Activated CD4-positive, alpha-beta T cell treated with anti-CD3 and anti-CD28 coated beads, Interleukin-2, amount 50 U/mL, for 16 hours (primary cell): ENCODE results near the gene CPSF7.

Experiments used
- DNase-seq: peaks from one replicate; pipeline ENCODE4 v3.0.0-alpha.2; 2020

CPSF7 gene

DNA sequence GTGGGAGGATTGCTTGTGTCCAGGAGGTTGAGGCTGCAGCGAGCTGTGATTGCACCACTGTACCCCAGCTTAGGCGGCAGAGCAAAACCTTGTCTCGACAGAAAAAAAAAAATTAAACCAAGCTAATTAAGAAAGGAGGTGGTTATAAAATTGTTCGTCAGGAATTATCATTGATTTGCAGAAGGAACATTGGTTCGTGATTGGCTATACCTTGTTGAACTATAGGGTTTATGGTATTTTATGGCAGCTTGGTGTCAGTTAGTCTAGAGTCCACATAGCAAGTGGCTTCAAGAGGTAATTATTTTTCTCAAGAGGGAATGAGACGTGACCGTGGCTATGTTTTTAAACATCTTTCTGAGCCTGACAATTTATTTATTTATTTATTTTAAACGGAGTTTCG lies 48.9 kb downstream of the CPSF7 start:
- DNase-seq: no peak

DNA sequence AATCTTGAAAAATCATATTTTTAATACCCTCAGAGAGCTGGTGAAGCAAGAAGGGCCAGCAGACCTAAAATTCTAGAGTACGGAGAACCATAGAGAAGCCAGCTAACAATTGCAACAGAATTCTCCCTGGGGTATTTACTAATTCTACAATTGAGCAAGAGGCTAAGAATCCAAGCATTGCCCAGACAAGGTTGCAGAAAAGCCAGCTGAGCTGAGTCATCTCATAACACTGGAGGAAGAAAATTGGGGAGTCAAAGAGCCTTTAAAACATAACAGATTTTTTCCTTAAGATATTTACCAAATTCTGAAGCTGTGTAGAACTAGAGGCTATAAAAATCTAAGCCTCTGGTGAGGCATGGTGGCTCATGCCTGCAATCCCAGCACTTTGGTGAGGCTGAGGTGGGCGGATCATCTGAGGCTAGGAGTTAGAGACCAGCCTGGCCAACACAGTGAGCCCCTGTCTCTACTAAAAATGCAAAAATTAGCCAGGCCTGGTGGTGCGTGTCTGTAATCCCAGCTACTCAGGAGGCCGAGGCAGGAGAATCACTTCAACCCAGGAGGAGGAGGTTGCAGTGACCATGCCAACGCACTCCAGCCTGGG lies 51.0 kb downstream of the CPSF7 start:
- DNase-seq: no peak

DNA sequence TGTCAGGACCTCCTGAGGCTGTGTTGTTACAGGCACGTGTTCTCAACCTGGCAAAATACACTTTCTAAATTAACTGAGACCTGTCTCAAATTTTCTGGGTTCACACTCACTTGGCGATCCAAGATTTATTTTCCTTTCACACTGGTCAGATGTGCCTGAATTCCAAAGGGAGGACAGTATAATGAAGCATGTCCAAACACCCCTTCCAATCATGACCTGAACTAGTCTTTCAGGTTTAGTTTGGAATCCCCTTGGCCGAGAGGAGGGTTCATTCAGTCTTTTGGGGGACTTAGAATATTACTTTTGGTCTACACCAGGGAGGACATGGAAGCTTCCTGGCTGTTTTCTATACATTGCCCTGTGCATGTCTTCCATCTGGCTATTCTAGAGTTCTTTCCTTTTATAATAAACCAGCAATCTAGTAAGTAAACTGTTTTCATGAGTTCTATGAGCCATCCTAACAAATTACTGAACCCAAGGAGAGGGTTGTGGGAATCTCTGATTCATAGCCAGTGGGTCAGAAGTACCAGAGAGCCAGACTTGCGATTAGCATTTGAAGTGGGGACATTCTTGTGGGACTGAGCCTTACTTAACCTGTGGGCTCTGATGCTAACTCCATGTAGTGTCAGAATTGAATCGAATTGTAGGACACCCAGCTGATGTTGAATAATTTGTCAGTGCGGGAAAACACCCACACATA lies 52.2 kb downstream of the CPSF7 start:
- DNase-seq: no peak

DNA sequence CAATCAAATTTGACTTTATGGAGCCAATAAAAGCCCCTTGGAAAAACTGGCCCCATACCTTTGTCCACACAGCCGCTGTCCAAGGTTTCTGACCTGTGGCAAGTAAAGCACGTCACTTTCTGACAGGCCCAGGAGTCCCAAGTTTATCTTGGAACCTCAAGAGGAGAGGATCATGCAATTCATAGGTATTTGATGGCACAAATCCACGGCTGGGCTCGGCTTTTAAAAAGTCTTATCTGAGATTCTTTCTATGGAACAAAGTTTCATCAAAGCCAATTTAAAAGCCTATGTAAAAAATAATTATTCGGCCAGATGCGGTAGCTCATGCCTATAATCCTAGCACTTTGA lies 54.0 kb downstream of the CPSF7 start:
- no peak for DNase-seq

DNA sequence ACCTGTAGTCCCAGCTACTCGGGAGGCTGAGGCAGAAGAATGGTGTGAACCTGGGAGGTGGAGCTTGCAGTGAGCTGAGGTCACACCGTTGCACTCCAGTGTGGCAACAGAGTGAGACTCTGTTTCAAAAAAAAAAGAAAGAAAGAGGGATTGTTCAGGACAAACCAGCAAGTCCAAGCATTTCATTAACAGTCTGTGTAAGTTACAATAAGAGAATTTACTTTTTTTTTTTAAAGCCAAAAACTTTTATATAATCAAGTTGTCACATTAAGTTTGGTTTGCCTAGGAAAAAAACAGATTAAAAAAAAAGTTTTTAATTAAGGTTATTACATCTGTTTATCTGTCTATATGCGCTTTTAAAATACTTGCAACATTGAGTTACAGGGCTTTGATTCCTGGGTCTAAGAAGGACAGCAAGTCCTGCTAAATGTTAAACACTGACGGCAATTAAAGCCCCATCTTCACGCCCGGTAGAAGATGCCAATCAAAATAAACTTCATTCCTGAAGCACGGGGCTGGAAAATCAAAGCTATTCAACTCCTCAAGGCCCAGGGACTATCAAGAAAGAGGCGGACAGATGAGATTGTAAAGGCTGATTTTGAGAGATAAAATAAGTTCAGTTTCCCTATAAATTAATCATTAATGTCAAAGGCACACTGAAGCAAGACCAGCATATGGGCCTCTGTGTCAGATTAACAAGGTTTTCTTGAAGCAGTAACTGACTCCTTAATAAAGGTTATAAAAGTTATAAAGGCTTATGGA lies 56.9 kb downstream of the CPSF7 start:
- no peak for DNase-seq

DNA sequence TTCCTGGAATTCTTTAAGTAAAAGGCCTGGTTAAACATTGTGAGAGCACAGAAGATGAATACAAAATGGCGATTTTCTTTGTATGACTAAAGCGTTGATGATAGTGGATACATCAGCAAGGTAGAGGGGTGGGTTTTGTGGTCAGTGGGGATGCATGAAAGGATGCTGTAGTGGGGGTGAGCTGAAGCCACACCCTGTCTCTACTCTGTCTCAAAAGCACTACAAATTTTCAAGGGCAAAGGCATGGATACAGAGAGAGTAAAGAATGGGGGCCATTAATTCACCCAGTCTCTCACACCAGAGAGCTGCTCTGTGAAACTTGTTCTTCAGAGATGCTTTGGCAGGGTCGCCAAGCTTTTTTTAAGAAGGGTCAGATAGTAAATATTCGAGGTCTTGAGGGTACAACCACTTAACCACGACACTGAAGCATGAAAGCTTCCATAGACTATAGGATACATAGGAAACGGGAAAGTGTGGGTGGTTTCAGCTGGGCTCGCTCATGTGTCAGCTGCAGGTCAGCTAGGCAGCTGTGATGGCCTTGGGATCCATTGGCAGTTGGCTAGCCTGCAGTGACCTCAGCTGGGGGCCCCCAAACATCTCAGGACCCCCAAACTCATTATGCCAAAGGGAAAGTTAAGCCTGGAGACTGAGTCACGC lies 59.3 kb downstream of the CPSF7 start:
- no peak for DNase-seq

DNA sequence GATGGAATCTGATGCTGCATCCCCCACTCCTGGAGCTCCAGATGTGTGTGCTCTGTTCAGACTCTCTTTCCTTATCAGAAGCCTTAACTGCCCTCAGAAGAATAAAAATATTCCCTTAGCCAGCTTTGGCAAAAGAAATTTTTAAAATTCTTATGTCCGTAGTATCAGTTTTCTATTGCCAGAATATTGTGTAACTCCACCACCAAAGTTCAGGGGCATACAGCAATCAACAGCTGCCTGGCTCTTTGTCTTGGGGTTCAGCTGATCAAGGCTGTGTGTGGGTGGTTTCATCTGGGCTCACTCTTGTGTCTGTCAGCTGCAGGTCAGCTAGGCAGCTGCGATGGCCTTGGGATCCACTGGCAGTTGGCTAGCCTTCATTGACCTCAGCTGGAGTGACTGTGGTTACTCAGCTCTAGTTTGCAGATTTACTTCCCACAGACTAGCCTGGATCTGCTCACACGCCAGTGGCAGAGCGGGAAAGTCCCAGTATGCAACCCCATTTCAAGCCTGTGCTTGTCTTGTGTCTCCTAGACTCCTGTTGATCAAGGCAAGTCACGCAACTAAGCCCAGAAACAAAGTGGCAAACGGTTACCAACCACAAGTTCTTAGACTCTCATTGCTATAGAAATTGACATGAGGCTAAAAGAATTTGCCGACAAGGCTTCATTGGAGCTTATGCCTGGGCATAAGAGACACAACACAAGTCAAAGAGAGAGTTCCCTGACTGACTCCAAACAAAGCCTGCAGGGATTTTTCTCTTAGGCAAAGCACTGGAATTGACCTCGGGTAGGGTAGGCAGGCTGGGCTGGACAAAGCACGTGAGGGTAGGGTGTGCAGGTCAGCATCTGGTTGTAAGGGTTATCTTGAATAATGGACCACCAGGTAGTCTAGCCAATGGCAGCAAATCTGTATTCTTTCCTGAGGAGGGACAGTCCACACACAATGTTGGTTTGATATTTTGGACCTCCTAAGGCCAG lies 60.1 kb downstream of the CPSF7 start:
- no peak for DNase-seq

DNA sequence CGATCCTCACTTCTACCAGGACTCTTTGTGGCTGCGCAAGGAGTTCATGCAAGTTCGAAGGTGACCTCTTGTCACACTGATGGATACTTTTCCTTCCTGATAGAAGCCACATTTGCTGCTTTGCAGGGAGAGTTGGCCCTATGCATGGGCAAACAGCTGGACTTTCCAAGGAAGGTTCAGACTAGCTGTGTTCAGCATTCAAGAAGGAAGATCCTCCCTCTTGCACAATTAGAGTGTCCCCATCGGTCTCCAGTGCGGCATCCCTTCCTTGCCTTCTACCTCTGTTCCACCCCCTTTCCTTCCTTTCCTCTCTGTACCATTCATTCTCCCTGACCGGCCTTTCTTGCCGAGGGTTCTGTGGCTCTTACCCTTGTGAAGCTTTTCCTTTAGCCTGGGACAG lies 61.1 kb downstream of the CPSF7 start:
- DNase-seq: no peak

DNA sequence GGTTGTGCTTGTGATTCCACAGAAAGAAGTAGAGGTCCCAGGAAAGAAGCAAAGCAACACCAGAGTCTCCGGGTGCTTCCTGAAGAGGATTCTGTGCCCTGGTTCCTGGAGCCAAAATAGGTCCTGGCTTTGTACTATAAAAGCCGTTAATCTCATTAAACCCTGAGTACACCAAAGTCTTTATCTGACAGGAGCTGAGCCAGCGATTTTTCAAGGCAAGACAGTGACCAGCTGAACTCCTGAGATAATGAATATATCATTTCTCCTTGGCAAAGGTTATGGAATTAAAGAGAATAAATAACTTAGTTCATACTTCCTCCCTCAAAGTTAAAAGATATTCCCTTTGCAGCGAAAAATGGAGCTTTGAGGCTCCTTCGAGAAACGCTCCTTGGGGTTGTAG lies 62.4 kb downstream of the CPSF7 start:
- no peak for DNase-seq

DNA sequence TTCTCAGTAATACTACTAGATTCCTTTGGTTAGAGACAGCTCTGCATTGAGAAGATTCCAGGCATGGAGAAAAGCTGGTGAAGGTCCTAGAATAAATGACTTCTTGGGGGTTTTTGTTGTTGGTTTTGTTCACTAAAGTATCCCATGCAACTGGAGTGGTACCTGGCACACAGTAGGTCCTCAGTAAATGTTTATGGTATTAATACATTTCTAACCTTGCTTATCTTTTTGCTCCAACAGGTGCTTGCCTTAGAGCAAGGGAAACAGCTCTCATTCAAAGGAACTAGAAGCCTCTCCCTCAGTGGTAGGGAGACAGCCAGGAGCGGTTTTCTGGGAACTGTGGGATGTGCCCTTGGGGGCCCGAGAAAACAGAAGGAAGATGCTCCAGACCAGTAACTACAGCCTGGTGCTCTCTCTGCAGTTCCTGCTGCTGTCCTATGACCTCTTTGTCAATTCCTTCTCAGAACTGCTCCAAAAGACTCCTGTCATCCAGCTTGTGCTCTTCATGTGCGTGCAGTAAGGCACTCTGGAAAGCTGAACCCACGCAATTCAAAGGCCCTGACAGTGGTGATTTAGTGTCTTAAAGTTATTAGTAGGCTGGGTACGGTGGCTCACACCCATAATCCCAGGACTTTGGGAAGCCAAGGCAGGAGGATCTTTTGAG lies 65.6 kb downstream of the CPSF7 start:
- no peak for DNase-seq

DNA sequence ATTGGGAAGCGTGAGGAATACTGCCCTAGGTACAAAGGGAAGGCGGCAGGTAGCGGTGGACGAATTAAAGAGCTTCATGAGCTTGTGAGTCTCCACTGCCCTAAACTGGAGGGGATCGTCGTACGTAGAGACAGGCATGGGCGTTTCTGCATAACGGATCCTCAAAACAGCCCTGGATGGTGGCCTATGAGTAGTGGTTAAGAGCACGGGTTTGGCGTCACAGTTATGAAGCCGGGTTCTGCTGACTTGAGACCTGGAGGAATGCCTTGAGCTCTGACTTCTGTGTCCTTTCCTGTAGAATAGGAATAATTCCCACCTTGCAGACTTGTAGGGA lies 67.3 kb downstream of the CPSF7 start:
- peak; percentile 39 for DNase-seq

DNA sequence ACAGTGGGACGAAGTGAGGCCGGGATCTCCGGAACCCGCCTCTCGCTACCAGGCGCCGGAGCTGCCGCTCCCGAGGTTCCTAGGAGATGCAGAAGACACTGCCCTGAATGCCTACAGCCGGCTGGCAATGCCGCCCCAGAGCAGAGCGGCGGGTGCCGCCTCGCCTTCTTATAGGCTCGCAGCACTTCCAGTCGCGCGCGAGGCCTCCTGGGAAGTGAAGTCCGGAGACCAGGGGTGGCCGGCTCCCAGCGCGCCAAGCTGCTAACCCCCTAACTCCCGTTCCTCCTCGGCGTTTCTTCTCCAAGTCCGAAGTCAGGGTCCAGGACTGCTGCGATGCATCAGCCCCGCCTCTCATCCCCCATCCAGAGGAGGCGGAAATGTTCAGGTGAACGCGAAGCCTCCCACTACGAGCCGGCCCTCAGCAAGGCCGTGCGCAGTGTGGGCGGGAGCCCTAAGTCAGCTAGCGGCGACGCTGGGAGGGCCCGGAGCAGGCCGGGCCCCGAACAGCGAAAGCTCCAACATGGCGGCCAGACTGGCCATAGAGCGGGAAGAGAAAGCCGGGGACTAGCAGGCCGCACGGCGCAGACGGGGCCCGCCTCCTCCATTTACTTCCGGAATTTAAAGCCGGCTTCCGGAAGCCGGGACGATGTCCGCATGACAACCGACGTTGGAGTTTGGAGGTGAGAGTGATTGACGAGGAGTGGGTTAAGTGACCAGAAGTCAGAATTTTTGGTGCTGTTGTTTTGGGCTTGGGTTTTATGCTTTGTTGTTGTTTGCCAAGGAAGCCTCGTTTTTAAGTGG lies 67.8 kb downstream of the CPSF7 start, which contains the start of the genes CYB561A3 and TMEM138:
CYB561A3 (minus strand) TSS at position 142 of the 801 bp plus-strand sequence. CDS start 5,169 bp downstream, outside the sequence.
TMEM138 (plus strand) TSS at position 634 of the 801 bp plus-strand sequence. CDS start 2,017 bp downstream, outside the sequence.
- peak; percentile 95 for DNase-seq

DNA sequence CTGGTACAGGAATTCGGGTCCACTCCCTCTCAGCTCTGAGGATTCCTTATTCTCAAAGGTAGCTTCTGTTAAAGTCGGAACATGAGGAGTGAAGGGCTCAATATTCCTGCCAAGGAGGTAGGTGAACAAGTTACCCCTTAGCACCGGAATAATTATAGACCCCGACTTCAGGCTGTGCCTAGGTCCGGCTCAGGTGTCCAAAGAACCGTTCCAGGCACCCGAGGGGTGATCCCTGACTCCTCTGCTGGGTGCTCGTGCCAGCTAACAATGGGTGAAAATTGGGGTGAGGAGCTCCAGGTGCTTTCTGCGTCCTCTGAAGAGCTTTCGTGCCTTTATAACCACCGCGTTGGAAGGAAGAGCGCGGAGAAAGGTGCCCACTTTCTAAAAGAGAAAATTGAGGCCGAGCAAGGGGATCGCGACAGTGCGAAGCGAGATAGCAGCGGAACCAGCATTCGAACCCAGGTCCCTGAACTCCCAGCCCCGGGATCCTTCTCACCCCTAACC lies 68.5 kb downstream of the CPSF7 start:
- DNase-seq: no peak

DNA sequence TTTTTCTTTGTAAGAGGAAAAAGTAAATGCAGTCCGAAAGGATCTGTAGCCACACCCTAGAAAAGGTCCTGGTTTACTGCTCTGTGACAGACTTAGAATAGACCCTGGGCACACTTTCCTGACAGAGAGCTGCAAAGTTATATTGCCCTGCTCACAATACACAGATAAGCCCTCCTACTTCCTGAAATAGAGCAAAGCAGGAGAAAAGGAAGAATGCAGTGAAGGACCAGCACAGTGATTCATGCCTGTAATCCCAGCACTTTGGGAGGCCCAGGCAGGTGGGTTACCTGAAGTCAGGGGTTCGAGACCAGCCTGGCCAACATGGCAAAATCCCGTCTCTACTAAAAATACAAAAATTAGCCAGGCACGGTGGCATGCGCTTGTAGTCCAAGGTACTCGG lies 70.3 kb downstream of the CPSF7 start:
- no peak for DNase-seq

DNA sequence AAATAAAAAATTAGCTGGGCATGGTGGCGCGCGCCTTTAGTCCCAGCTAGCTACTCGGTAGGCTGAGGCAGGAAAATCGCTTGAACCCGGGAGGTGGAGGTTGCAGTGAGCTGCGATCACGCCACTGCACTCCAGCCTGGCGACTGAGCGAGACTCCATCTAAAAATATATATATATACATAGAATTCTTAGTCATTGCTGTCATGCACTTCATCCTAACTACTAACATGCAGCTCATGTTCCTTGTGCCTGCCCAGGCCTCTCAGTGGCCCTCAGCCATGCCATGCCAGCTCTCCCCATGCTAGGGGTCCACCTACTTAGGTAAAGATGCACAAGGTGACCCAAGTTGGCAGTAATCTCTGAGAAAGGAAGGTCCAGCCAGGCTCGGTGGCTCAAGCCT lies 71.2 kb downstream of the CPSF7 start:
- no peak for DNase-seq

DNA sequence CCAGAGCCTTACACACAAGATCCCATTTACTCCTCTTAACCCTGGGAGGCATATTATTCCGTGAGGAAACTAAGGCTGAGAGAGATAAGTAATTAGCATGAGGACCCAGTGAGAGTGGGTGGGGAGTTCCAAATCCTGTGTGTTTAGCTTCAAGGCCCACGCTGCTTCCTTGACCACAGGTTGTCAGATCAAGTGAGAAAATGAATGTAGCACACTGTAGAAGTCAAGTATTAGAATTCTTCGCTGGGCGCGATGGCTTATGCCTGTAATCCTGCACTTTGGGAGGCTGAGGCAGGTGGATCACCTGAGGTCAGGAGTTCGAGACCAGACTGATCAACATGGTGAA lies 71.9 kb downstream of the CPSF7 start:
- DNase-seq: no peak

DNA sequence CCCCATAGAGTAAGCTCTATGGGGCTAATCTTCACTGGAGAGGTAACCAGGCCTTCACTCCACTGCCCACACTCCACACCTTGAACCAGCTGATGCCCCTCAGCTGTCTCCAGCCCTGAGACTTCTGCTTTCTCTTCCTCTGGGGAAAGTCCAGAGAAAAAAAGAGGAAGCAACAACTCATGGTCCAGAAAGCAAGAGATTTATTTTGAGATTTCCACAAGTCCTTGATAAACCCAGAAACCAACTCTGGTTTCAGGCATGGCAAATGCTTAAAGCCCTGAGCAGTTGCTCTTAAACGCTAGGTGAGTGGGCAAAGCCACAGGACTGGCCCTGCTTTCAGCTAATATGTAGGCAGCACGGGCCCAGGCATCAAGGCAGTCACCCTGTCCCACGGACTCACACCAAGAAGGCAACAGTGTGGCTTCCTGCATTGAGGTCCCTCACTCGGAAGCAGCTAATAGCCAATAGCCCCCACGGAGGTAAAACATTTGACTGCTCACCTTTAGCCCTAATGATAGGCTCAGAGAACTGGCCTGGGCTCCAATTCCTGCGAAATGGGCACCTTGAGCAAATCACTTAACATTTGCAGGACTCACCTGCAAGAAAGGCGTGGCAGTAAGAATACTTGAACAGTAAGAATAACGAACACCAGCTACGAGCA lies 72.4 kb downstream of the CPSF7 start:
- no peak for DNase-seq

DNA sequence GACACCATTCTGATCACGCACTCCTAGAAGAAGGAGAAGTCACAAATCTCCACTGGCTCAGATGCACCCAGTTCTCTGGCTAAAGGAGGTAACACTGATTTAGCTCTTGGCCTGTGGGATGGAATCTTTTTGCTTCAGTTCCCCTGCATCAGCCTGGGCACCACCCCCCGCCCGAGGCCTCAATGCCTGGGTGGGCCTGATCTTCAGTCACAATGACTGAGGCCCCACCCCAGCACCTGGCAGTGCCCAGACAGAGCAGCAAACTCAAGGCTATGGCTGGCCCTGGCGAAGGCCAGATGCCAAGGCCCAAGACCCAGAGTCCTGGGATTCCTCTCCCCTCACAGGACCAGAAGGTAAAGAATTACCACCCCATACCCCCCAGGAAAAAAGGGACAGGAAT lies 73.1 kb downstream of the CPSF7 start:
- no peak for DNase-seq

DNA sequence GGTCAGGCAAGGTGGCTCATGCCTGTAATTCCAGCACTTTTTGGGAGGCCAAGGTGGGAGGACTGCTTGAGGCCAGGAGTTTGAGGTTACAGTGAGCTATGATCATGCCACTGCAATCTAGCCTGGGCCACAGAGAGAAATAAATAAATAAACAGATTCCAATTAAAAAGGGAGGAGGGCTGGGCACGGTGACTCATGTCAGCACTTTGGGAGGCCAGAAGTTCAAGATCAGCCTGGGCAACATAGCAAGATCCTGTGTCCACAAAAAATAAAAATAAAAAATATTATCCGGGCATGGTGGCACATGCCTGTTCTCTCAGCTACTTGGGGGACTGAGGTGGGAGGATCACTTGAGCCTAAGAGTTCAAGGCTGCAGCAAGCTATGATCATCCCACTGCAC lies 75.6 kb downstream of the CPSF7 start:
- DNase-seq: no peak
